Epithelial cell of esophagus (primary cell): ENCODE results near the gene CSNK1G2.

ENCODE experiments used
- DNase-seq: peaks from one replicate; pipeline ENCODE4 v3.0.0; 2010; ENCODE audit warnings: low read depth
- H3K4me3 ChIP-seq: 2 replicates; pipeline ENCODE4 v1.5.1; 2011; ENCODE audit warnings: mild to moderate bottlenecking, low read length, control low read depth
- CTCF ChIP-seq: IDR thresholded peaks from 2 replicates; pipeline ENCODE4 v1.5.1; 2011; ENCODE audit warnings: low read depth, mild to moderate bottlenecking, low read length, control low read depth, inconsistent platforms; ENCODE audit not compliant: insufficient read depth; ENCODE audit errors: missing control alignments

The CSNK1G2 gene

GRCh38 chr19:2011169-2011568 lies 70.2 kb downstream of the CSNK1G2 start:
- no peak for DNase-seq
- no peak for TF ChIP-seq CTCF
- H3K4me3 ChIP-seq, result no peak overlapping the region

- no peak for TF ChIP-seq CTCF
- DNase-seq, result no peak
- H3K4me3 ChIP-seq, result no peak overlapping the region
Measured at GRCh38 chr19:2012941-2013682, 72.1 kb downstream of the CSNK1G2 start.

GRCh38 chr19:2013683-2013961 lies 72.7 kb downstream of the CSNK1G2 start:
- H3K4me3 ChIP-seq, result no peak overlapping the region
- no peak for DNase-seq
- TF ChIP-seq CTCF, result no peak

GRCh38 chr19:2014131-2014571 lies 73.2 kb downstream of the CSNK1G2 start:
- peak overlapping the region; percentile 65 for H3K4me3 ChIP-seq
- no peak for DNase-seq
- no peak for TF ChIP-seq CTCF

- peak; percentile 16 for DNase-seq
- peak overlapping the region; percentile 65 for H3K4me3 ChIP-seq
- no peak for TF ChIP-seq CTCF
Measured at GRCh38 chr19:2014731-2015607, 74.0 kb downstream of the CSNK1G2 start.

GRCh38 chr19:2015608-2015950 lies 74.6 kb downstream of the CSNK1G2 start, which contains the start of gene BTBD2:
TSS of gene BTBD2 (minus strand) at chr19:2015714. CDS start at chr19:2015703, 11 bp downstream.
- peak; percentile 79 for DNase-seq
- TF ChIP-seq CTCF, result no peak
- peak within 1 kb of the TSS; percentile 65 for H3K4me3 ChIP-seq
